ENCODE results near the gene MRPS31. TPM values are rescaled to one million over a fixed set of nuclear protein-coding genes. Genes with fewer than 3 reads are reported as not detected.

Gene MRPS31
- total and polyA plus RNA-seq, 10 of the 15 experiments (the other 5 are each of a cell fraction or from before 2014, with no cell fraction given) = 20.3 to 60.9 (median 43.1) TPM

- TF ChIP-seq BCL11A (IDR thresholded peaks at IDR 0.05; ENCODE audit: low read depth, low read length) = no peak
- no peak for TF ChIP-seq MTA3 (IDR thresholded peaks at IDR 0.05; ENCODE audit: borderline replicate concordance, low read length)
- peak; percentile 83 for TF ChIP-seq ATF7 (IDR thresholded peaks at IDR 0.05; ENCODE audit: low read depth)
- no peak for TF ChIP-seq ZBTB11 (CRISPR knock-in tag; IDR thresholded peaks at IDR 0.05)
- no peak for TF ChIP-seq PAX5 (IDR thresholded peaks at IDR 0.05; ENCODE audit: borderline replicate concordance, low read depth, low read length)
- TF ChIP-seq USF2 (IDR thresholded peaks at IDR 0.05; ENCODE audit: borderline replicate concordance, low read depth, low read length) = no peak
- no peak for TF ChIP-seq ZBED1 (IDR thresholded peaks at IDR 0.05; ENCODE audit: borderline replicate concordance)
- ATAC-seq = no peak
- no peak overlapping the region for H3K27ac ChIP-seq (ENCODE audit: control insufficient read depth, insufficient read depth)
- 63% methylated on average over 1 of the region's 1 CpG for WGBS (ENCODE audit: insufficient coverage, insufficient replicate concordance, low lambda C conversion rate, missing lambda C conversion rate)
- H4K20me1 ChIP-seq (ENCODE audit: control insufficient read depth, insufficient read depth) = no peaks in the 10 kb centered on the region
- H3K79me2 ChIP-seq (ENCODE audit: control insufficient read depth, insufficient read depth, low read length) = peaks cover 24% of the 10 kb centered on the region
- in situ Hi-C loops (cut with MboI) (no loop called here), intact Hi-C loops (cut with micrococcal nuclease; ENCODE audit: unreplicated experiment) (no loop called here)
- ChIA-PET CTCF (interaction anchor here (0.9 to 4.6 kb wide), 3 partner anchors 9 to 98 kb away, joined by 3 to 36 read pairs (median 5); no protein-coding TSS in a partner anchor), POLR2A (interaction anchor here (0.6 kb wide), 1 partner anchor 263 kb away, joined by 3 read pairs; no protein-coding TSS in a partner anchor), RAD21 (ENCODE audit: unreplicated experiment) (interaction anchor here (0.6 to 1.7 kb wide), 4 partner anchors 9 to 1944 kb away, joined by 3 to 5 read pairs (median 4); no protein-coding TSS in a partner anchor), SMC1A (ENCODE audit: uncharacterized antibody, unreplicated experiment) (interaction anchor here (0.9 to 3.4 kb wide), 5 partner anchors 8 to 248 kb away, joined by 3 to 17 read pairs (median 4); no protein-coding TSS in a partner anchor)
- no peak overlapping the region for H2AFZ ChIP-seq (ENCODE audit: control insufficient read depth, low read depth, low read length)
- no peak overlapping the region for H3K4me3 ChIP-seq
- H3K9me3 ChIP-seq (replicated peaks; ENCODE audit: control insufficient read depth, insufficient read depth, low read length) = no peaks in the 10 kb centered on the region
- no peak for FAIRE-seq
- H3K36me3 ChIP-seq (ENCODE audit: control insufficient read depth in 2 of 2, insufficient read depth in 2 of 2, low read length in 1 of 2) = peaks cover 0 to 7% of the 10 kb centered on the region in 2 experiments; a peak in 1 of 4 replicates
- 0 out of 2 replicates have a peak, but pooled peaks cover 3% of the 10 kb centered on the region for H3K4me1 ChIP-seq (ENCODE audit: control insufficient read depth, insufficient read depth, low read length)
- H3K9ac ChIP-seq (ENCODE audit: control insufficient read depth, insufficient read depth, low read length) = no peak overlapping the region
- no peaks in the 10 kb centered on the region for H3K27me3 ChIP-seq (replicated peaks in 1 of 2; ENCODE audit: control insufficient read depth in 2 of 2, insufficient read depth in 2 of 2, low read length in 1 of 2)
- BruUV-seq (replicated peaks) = no TSS peak
- peak overlapping the region; percentile 25; the same call in 1 of the 2 replicates for H3K4me2 ChIP-seq (ENCODE audit: control insufficient read depth, insufficient read depth)
- DNase-seq (ENCODE audit: low read depth, low spot score) = no peak
Observed at GRCh38 chr13:40765602-40766001, 5.4 kb downstream of the MRPS31 start.
